Activated CD8-positive, alpha-beta memory T cell treated with anti-CD3 and anti-CD28 coated beads, Interleukin-2, amount 10 ng/mL, durations not matched to agents 7 days and 5 days (primary cell): ENCODE measurements around the gene CREB5. TPM values are rescaled to one million over a fixed set of nuclear protein-coding genes. Genes with fewer than 3 reads are reported as not detected.

Experiments used
- ATAC-seq: fragments of 150-1000 bp; cut with Tn5 transposase; one replicate; pipeline ENCODE4 v1.10.0; 2021; ENCODE audit warnings: moderate library complexity
- CTCF ChIA-PET: fragments of 350-600 bp; sonication (Branson Sonifier 250); formaldehyde crosslinking; loops from one replicate; lab custom pipeline; 2021; ENCODE audit warnings: antibody characterized with exemption; lab: Charles Lee
- DNase-seq: peaks from one replicate; pipeline ENCODE4 v3.0.0-alpha.2; 2020
- H3K27ac Mint-ChIP-seq: one replicate; pipeline ENCODE4 v1.8.0; 2021; ENCODE audit warnings: mild to moderate bottlenecking, mixed read lengths
- H3K27me3 Mint-ChIP-seq: one replicate; pipeline ENCODE4 v1.8.0; 2021; ENCODE audit warnings: mixed read lengths
- H3K36me3 Mint-ChIP-seq: one replicate; pipeline ENCODE4 v1.8.0; 2021; ENCODE audit warnings: mild to moderate bottlenecking, mixed read lengths
- H3K4me1 Mint-ChIP-seq: one replicate; pipeline ENCODE4 v1.8.0; 2021; ENCODE audit warnings: mixed read lengths
- H3K4me3 Mint-ChIP-seq: one replicate; pipeline ENCODE4 v1.8.0; 2021; ENCODE audit warnings: mild to moderate bottlenecking, moderate library complexity, mixed read lengths
- H3K9me3 Mint-ChIP-seq: one replicate; pipeline ENCODE4 v1.8.0; 2022; ENCODE audit warnings: low read depth, mixed read lengths
- total RNA-seq, 2 experiments: library from RNA; stranded (reverse); gene quantifications; one replicate each; pipeline ENCODE4 v1.2.3, GENCODE V29; 2021

CREB5 gene
- total RNA-seq, 2 experiments from 2014 or later, result not detected

DNA sequence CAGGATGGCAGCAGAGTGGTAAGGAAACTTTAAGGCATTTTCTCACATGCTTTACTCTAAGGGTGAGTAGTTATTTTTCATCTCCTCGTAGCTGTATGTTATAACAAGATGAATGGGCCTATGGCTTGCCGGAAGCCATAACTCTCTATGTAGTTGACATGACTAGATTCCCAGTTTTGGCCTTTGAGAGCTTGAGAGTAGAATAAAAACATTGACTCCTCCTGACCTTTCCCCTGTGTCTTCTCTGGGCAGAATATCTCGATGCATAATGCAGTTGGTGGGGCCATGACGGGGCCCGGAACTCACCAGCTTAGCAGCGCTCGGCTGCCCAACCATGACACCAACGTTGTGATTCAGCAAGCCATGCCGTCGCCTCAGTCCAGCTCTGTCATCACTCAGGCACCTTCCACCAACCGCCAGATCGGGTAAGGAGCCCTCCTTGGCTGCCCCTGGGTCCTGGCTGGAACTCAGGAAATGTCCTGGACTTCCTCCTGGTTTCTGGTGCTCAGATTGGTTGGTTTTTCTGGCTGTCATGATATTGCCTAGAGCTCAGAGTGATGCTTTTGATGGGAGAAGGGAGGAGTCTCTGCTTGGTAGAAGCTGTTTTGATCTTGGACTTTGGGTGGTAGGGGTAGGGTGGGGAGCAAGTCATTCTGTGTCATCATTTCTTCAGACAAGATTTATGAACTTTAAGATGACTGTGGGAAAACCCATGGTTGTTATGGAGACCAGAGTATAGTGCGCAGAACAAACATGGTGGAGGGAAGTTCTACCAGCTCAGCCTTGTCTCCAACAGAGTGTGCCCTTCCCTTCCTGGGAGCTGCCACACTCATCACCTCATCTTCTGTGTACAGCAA, 158.0 kb downstream of the CREB5 start:
- ATAC-seq (no peak), DNase-seq (no peak)
- H3K27ac Mint-ChIP-seq, result no peak overlapping the region
- no peaks in the 10 kb centered on the region for H3K36me3 Mint-ChIP-seq
- H3K27me3 Mint-ChIP-seq, result no peaks in the 10 kb centered on the region
- H3K4me1 Mint-ChIP-seq, result no peaks in the 10 kb centered on the region
- CTCF ChIA-PET, result no interaction called here
- H3K9me3 Mint-ChIP-seq, result no peaks in the 10 kb centered on the region
- no peak overlapping the region for H3K4me3 Mint-ChIP-seq

GRCh38 chr7:28570970-28571288, 158.6 kb downstream of the CREB5 start:
- Mint-ChIP-seq H3K27me3 (no peaks in the 10 kb centered on the region), H3K9me3 (no peaks in the 10 kb centered on the region), H3K4me1 (no peaks in the 10 kb centered on the region), H3K27ac (no peak overlapping the region), H3K4me3 (no peak overlapping the region), H3K36me3 (no peaks in the 10 kb centered on the region)
- no peak for ATAC-seq
- CTCF ChIA-PET, result no interaction called here
- DNase-seq, result no peak

DNA sequence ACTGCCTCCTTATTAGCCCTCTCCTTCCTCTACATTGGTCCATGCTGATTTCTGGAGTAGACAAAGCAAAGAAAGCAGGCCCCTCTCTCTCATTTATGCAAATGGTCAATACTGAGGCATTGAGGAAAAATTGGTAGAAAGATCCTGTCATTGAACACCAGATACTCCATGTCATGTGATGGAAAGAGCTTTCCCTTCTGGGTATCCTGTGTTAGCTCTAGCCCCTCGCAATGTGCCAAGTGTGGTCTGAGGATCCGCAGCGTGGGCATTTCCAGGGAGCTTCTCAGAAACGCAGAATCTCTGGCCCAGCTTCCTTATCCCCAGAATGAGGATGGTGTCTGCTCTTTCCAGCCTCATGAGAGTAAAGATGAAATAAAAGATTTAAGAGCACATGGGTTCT, 159.1 kb downstream of the CREB5 start:
- CTCF ChIA-PET, result no interaction called here
- Mint-ChIP-seq H3K9me3 (no peaks in the 10 kb centered on the region), H3K27me3 (no peaks in the 10 kb centered on the region), H3K36me3 (no peaks in the 10 kb centered on the region), H3K27ac (no peak overlapping the region), H3K4me1 (no peaks in the 10 kb centered on the region), H3K4me3 (no peak overlapping the region)
- ATAC-seq (no peak), DNase-seq (no peak)

GRCh38 chr7:28572321-28573058, 160.2 kb downstream of the CREB5 start:
- Mint-ChIP-seq H3K9me3 (no peaks in the 10 kb centered on the region), H3K4me1 (no peaks in the 10 kb centered on the region), H3K36me3 (no peaks in the 10 kb centered on the region), H3K27ac (no peak overlapping the region), H3K27me3 (no peaks in the 10 kb centered on the region), H3K4me3 (no peak overlapping the region)
- CTCF ChIA-PET, result no interaction called here
- ATAC-seq, result no peak
- no peak for DNase-seq

GRCh38 chr7:28573059-28573553, 160.8 kb downstream of the CREB5 start:
- no peaks in the 10 kb centered on the region for H3K27me3 Mint-ChIP-seq
- CTCF ChIA-PET, result no interaction called here
- H3K9me3 Mint-ChIP-seq, result no peaks in the 10 kb centered on the region
- no peaks in the 10 kb centered on the region for H3K36me3 Mint-ChIP-seq
- no peak overlapping the region for H3K27ac Mint-ChIP-seq
- DNase-seq (no peak), ATAC-seq (no peak)
- H3K4me1 Mint-ChIP-seq, result no peaks in the 10 kb centered on the region
- no peak overlapping the region for H3K4me3 Mint-ChIP-seq

DNA sequence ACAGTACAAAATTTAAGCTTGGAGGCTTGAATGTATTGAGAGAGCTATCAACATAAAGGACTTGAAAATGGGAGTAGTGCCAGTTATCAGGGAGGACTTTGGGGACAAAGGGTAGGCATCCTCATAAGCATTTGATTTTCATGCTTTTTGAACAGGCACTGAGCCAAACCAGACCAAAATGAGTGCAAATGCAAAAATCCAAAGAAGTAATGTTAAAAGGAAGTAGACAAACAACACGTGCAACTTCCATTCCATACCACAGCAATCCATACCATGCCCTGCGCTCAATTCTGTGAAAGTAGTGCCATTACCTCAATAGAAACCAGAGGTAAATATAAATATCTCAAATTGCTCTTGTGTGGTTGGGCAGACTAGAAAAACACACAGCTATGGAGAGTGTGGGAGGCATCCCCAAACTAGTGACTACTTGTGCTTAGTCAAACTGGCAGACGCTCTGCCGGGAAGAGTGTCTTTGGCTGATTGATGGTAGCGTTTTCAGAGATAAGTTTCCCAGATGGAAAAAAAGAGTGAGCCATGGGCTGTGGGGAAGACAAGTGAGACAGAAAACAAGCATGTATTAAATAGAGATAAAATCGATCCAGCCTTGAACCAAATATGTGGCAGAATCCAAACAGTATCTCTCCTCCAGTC, 161.5 kb downstream of the CREB5 start:
- DNase-seq (no peak), ATAC-seq (no peak)
- Mint-ChIP-seq H3K27ac (no peak overlapping the region), H3K9me3 (no peaks in the 10 kb centered on the region), H3K27me3 (no peaks in the 10 kb centered on the region), H3K4me1 (no peaks in the 10 kb centered on the region), H3K4me3 (no peak overlapping the region), H3K36me3 (no peaks in the 10 kb centered on the region)
- CTCF ChIA-PET, result no interaction called here

- no peak for DNase-seq
- CTCF ChIA-PET, result no interaction called here
- no peak for ATAC-seq
- no peaks in the 10 kb centered on the region for H3K27me3 Mint-ChIP-seq
- H3K4me3 Mint-ChIP-seq, result no peak overlapping the region
- no peak overlapping the region for H3K27ac Mint-ChIP-seq
- H3K4me1 Mint-ChIP-seq, result no peaks in the 10 kb centered on the region
- no peaks in the 10 kb centered on the region for H3K9me3 Mint-ChIP-seq
- no peaks in the 10 kb centered on the region for H3K36me3 Mint-ChIP-seq
Observed at GRCh38 chr7:28575241-28575643, 162.9 kb downstream of the CREB5 start.

DNA sequence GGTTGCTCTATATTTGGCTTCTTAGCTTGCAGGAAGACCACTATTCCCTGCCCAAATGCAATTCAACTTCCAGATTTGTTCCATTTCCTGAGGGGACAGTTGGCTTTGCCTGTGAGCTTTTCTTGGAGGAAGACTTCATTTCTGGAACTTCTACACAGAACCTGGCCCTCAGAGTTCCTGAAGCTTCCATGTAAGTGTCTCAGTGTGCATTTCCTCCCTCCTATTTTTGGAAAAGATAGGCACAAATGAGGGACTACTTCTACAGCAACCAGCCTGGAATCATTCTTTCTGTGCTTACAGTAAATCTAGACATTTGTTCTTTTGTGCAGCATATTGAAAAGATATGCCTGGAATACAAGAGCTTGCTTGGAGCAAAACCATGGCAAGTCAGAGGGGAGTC, 164.3 kb downstream of the CREB5 start:
- no peak overlapping the region for H3K27ac Mint-ChIP-seq

DNA sequence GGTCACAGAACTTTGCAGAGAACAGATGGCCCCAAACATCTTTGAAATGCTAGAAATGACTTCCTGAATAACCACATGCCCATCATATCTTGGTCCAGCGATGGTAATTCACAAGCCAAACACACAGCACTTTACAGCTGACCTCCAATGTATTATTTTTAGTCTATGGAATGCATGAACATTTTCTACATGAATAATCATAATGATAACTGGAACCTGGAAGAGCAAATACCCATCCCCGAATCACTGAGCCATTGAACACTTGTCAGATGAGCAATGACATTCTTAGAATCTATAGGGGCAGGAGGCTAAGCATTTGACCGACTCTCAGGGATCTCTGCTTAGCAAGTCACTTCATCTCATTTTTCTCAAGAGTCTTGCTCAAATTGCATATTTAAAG, 167.3 kb downstream of the CREB5 start:
- no peak for ATAC-seq
- Mint-ChIP-seq H3K36me3 (no peaks in the 10 kb centered on the region), H3K27ac (no peak overlapping the region), H3K9me3 (no peaks in the 10 kb centered on the region), H3K4me3 (no peak overlapping the region), H3K4me1 (no peaks in the 10 kb centered on the region), H3K27me3 (peaks cover 4% of the 10 kb centered on the region)
- DNase-seq, result no peak
- CTCF ChIA-PET, result interaction anchor here (0.7 kb wide), 1 partner anchor 9 kb away, joined by 4 read pairs; no protein-coding TSS in a partner anchor

More for the DNA sequence above, 164.3 kb downstream of the CREB5 start:
- H3K4me3 Mint-ChIP-seq, result no peak overlapping the region
- DNase-seq, result no peak
- no peaks in the 10 kb centered on the region for H3K36me3 Mint-ChIP-seq
- no peak for ATAC-seq
- CTCF ChIA-PET, result no interaction called here
- H3K4me1 Mint-ChIP-seq, result no peaks in the 10 kb centered on the region
- H3K9me3 Mint-ChIP-seq, result no peaks in the 10 kb centered on the region
- H3K27me3 Mint-ChIP-seq, result no peaks in the 10 kb centered on the region

DNA sequence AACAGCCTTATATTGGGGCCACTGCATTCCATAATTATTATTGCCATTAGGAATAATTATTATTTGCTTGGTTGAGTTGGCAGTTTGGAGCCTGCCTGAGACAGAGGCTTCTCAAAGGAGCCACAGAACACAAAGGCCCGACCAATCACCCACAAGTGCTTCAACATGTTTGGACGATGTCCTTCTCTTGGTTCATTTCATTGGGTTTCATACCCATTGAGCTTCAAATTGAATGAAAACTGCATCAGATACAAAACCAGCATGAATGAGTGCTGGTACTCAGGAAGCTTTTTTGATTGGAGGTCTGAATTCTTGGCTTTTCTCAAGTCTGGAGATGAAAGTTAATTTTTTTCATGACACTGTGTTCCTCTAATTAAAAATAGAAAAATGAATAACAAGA, 168.3 kb downstream of the CREB5 start:
- CTCF ChIA-PET, result no interaction called here
- H3K36me3 Mint-ChIP-seq, result no peaks in the 10 kb centered on the region
- ATAC-seq (no peak), DNase-seq (no peak)
- no peaks in the 10 kb centered on the region for H3K4me1 Mint-ChIP-seq
- H3K27me3 Mint-ChIP-seq, result peaks cover 4% of the 10 kb centered on the region
- no peak overlapping the region for H3K4me3 Mint-ChIP-seq
- H3K9me3 Mint-ChIP-seq, result no peaks in the 10 kb centered on the region
- H3K27ac Mint-ChIP-seq, result no peak overlapping the region

DNA sequence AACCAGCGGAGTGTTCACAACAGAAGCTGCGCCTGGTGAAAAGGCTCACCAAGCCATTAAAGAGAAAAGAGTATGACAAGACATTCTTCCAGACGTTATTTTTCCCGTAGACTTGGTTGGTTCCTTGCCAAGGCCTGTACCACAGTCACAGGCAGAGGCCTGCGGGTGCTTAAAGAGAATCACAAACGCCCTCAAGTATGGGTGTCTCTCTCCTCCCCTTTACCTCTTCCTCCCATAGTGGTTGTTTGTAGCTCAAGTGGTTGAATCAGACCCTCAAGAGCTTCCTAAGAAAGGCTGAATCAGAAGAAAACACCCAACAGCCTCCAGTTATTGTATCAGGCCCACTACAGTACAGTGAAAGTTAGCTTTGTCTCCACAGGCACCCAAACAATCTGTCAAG, 169.0 kb downstream of the CREB5 start:
- no peaks in the 10 kb centered on the region for H3K36me3 Mint-ChIP-seq
- ATAC-seq (no peak), DNase-seq (no peak)
- H3K4me3 Mint-ChIP-seq, result no peak overlapping the region
- CTCF ChIA-PET, result no interaction called here
- peaks cover 4% of the 10 kb centered on the region for H3K27me3 Mint-ChIP-seq
- no peak overlapping the region for H3K27ac Mint-ChIP-seq
- H3K9me3 Mint-ChIP-seq, result no peaks in the 10 kb centered on the region
- no peaks in the 10 kb centered on the region for H3K4me1 Mint-ChIP-seq

DNA sequence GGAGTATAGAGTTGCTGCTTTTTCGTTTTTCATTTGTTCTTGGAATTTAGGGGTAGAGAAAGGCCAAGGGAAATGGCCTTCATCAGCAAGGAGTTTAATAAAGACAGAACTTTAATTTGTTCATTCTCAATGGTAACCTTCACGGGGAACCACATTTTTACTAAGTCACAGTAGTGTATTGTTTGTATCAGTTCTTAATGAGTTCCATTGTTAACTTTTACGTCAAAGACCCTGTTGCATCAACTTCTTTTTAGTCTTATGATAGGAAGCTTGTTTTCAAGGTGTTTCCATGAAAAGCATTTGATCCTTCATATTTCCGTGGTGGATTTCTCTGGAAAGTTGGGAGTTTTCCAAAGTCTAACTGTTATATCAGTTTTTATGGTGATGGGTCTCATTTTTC, 169.9 kb downstream of the CREB5 start:
- Mint-ChIP-seq H3K36me3 (no peaks in the 10 kb centered on the region), H3K27ac (no peak overlapping the region), H3K9me3 (no peaks in the 10 kb centered on the region), H3K4me3 (no peak overlapping the region), H3K4me1 (no peaks in the 10 kb centered on the region), H3K27me3 (peaks cover 4% of the 10 kb centered on the region)
- DNase-seq (no peak), ATAC-seq (no peak)
- CTCF ChIA-PET, result no interaction called here

- H3K9me3 Mint-ChIP-seq, result no peaks in the 10 kb centered on the region
- H3K36me3 Mint-ChIP-seq, result no peaks in the 10 kb centered on the region
- CTCF ChIA-PET, result no interaction called here
- H3K27me3 Mint-ChIP-seq, result peaks cover 4% of the 10 kb centered on the region
- H3K4me1 Mint-ChIP-seq, result no peaks in the 10 kb centered on the region
- no peak overlapping the region for H3K27ac Mint-ChIP-seq
- no peak overlapping the region for H3K4me3 Mint-ChIP-seq
- no peak for DNase-seq
- ATAC-seq, result no peak
Observed at GRCh38 chr7:28584235-28584634, 171.9 kb downstream of the CREB5 start.
